AG09309 (cell line): ENCODE measurements around the gene GRK3.

Experiments used
- DNase-seq: peaks from one replicate; pipeline ENCODE4 v3.0.0-alpha.2; 2010; ENCODE audit warnings: low read depth
- H3K4me3 ChIP-seq: 2 replicates; pipeline ENCODE4 v1.5.1; 2011; ENCODE audit warnings: mild to moderate bottlenecking, low read depth, low read length, moderate library complexity; ENCODE audit not compliant: control insufficient read depth
- CTCF ChIP-seq: IDR thresholded peaks from 2 replicates; pipeline ENCODE4 v1.5.1; 2011; ENCODE audit warnings: mild to moderate bottlenecking, low read depth, low read length, inconsistent platforms; ENCODE audit not compliant: insufficient read depth, control insufficient read depth; ENCODE audit errors: missing control alignments

The GRK3 gene

GRCh38 chr22:25747245-25747944 lies 182.9 kb downstream of the GRK3 start:
- DNase-seq = peak; percentile 97
- H3K4me3 ChIP-seq = no peak overlapping the region
- no peak for TF ChIP-seq CTCF

GRCh38 chr22:25748140-25748539 lies 183.7 kb downstream of the GRK3 start:
- no peak for TF ChIP-seq CTCF
- H3K4me3 ChIP-seq = no peak overlapping the region
- DNase-seq = no peak

GRCh38 chr22:25748704-25749103 lies 184.2 kb downstream of the GRK3 start:
- no peak overlapping the region for H3K4me3 ChIP-seq
- DNase-seq = no peak
- no peak for TF ChIP-seq CTCF

- no peak overlapping the region for H3K4me3 ChIP-seq
- DNase-seq = no peak
- no peak for TF ChIP-seq CTCF
Measured at GRCh38 chr22:25749420-25750169, 185.1 kb downstream of the GRK3 start.

- H3K4me3 ChIP-seq = no peak overlapping the region
- DNase-seq = no peak
- TF ChIP-seq CTCF = no peak
Measured at GRCh38 chr22:25750569-25751173, 186.2 kb downstream of the GRK3 start.

GRCh38 chr22:25751174-25751581 lies 186.7 kb downstream of the GRK3 start:
- H3K4me3 ChIP-seq = no peak overlapping the region
- DNase-seq = no peak
- TF ChIP-seq CTCF = no peak
